ENCODE data around the gene SHPK.

DNA sequence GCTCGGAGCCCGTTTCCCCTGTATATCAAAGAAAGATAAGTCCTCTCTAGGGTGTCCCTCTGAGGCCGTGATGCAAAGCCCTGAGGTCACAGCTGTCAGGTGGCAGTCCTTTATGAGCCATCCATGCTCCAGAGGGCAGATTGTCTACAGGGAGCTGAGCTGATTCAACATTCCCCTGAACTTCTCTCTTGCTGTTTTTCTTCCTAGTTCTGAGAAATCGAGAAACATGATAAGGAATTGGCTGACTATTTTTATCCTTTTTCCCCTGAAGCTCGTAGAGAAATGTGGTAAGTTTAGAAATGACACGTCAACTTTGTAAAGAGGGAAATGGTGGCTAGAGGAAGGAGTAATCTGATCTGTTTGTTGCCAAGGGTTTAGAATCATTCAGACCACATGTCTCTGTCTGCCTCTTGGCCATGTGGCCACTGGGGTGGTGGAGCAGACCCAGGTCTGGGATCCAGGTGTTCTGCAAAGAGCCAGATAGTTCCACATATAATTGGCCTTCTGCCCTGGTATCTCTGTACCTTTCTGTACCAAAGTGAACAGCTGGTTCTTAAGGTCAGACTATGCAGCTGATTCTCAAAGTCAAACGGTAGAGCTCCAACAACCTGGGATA is 4.0 kb upstream of the SHPK start:
- no peak for TF ChIP-seq EZH2 (IDR thresholded peaks at IDR 0.05; ENCODE audit: insufficient read depth, low read length)
- TF ChIP-seq, protein P1, sequence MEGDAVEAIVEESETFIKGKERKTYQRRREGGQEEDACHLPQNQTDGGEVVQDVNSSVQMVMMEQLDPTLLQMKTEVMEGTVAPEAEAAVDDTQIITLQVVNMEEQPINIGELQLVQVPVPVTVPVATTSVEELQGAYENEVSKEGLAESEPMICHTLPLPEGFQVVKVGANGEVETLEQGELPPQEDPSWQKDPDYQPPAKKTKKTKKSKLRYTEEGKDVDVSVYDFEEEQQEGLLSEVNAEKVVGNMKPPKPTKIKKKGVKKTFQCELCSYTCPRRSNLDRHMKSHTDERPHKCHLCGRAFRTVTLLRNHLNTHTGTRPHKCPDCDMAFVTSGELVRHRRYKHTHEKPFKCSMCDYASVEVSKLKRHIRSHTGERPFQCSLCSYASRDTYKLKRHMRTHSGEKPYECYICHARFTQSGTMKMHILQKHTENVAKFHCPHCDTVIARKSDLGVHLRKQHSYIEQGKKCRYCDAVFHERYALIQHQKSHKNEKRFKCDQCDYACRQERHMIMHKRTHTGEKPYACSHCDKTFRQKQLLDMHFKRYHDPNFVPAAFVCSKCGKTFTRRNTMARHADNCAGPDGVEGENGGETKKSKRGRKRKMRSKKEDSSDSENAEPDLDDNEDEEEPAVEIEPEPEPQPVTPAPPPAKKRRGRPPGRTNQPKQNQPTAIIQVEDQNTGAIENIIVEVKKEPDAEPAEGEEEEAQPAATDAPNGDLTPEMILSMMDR (IDR thresholded peaks at IDR 0.05; ENCODE audit: insufficient read depth, low read depth, low read length) = no peak

All from astrocyte (in vitro differentiated cells and primary cell).